HCT116 (cell line): ENCODE measurements around the gene OSBPL8.

Source experiments
- EGR1 ChIP-seq: IDR thresholded peaks from 2 replicates; pipeline ENCODE4 v1.6.1; 2012; ENCODE audit warnings: low read depth
- EZH2 ChIP-seq: fragments of 200-600 bp; sonication (generic); IDR thresholded peaks from 2 replicates; pipeline ENCODE4 v1.6.1; 2017; ENCODE audit warnings: antibody characterized with exemption, mixed run types
- EZH2phosphoT487 ChIP-seq: fragments of 200-600 bp; IDR thresholded peaks from 2 replicates; pipeline ENCODE4 v1.6.1; 2018; ENCODE audit warnings: antibody characterized with exemption, borderline replicate concordance
- POLR2A ChIP-seq: IDR thresholded peaks from 2 replicates; pipeline ENCODE4 v1.7.0; 2011; ENCODE audit warnings: borderline replicate concordance; ENCODE audit not compliant: insufficient read depth, insufficient read length; ENCODE audit errors: extremely low read depth
- POLR2AphosphoS5 ChIP-seq: IDR thresholded peaks from 2 replicates; pipeline ENCODE4 v1.6.1; 2011; ENCODE audit warnings: mild to moderate bottlenecking, low read depth, low read length, moderate library complexity
- RAD21 ChIP-seq: IDR thresholded peaks from 2 replicates; pipeline ENCODE4 v1.6.1; 2012; ENCODE audit warnings: low read depth, mild to moderate bottlenecking
- SIN3A ChIP-seq: IDR thresholded peaks from 2 replicates; pipeline ENCODE4 v1.6.1; 2012; ENCODE audit warnings: low read depth
- SP1 ChIP-seq: IDR thresholded peaks from 2 replicates; pipeline ENCODE4 v1.6.1; 2012; ENCODE audit warnings: low read depth
- TF ChIP-seq, protein P1 (sequence below), 3 experiments: fragments of 200-600 bp in 1 of 3; sonication (generic) in 1 of 3; IDR thresholded peaks in 2 of 3; conservative IDR thresholded peaks in 1 of 3; 2 replicates each; pipeline ENCODE4 v1.5.1; 2012 to 2017; ENCODE audit warnings: low read depth in 2 of 3, low read length in 2 of 3, antibody characterized with exemption in 1 of 3, borderline replicate concordance in 1 of 3, control low read depth in 1 of 3, mild to moderate bottlenecking in 1 of 3, mixed read lengths in 1 of 3, mixed run types in 1 of 3, moderate library complexity in 1 of 3; ENCODE audit not compliant: insufficient read depth in 1 of 3
- TF ChIP-seq, protein P2 (sequence below): IDR thresholded peaks from 2 replicates; pipeline ENCODE4 v1.6.1; 2012
- TF ChIP-seq, protein P3 (sequence below): IDR thresholded peaks from 2 replicates; pipeline ENCODE4 v1.6.1; 2012; ENCODE audit warnings: low read depth

DNA sequence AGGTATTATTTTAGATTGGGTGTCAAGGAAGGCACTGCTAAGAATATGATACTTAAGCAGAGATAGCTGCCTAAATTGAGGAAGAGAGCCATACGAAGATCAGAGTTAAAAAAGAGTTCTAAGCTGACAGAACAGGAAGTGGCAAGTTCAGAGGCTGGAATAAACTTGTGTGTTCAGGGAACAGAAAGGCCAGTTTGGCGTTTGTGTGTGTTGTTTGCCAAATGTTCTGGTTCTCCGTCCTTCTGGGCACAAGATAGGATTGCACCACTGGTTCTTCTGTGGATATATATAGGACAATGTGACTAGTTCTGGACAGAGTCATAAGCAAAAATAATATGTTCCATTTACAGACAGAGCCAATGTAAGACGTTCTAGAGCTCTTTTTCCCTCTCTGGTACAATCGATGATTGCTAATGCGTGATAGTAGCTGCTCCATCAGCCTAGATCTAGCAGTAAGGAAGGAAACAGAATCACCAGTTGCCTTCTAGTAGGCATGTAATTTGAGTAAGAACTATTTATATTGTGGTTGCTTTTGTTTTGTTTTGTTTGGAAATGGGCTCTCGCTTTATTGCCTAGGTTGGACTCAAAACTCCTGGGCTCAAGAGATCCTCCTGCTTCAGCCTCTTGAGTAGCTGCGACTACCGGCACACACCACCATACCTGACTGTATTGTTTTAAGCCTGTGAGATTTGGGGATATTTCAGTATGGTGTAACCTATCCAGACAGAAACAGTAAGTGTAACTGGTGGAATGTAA is 218.7 kb downstream of the OSBPL8 start:
- TF ChIP-seq, protein P1, sequence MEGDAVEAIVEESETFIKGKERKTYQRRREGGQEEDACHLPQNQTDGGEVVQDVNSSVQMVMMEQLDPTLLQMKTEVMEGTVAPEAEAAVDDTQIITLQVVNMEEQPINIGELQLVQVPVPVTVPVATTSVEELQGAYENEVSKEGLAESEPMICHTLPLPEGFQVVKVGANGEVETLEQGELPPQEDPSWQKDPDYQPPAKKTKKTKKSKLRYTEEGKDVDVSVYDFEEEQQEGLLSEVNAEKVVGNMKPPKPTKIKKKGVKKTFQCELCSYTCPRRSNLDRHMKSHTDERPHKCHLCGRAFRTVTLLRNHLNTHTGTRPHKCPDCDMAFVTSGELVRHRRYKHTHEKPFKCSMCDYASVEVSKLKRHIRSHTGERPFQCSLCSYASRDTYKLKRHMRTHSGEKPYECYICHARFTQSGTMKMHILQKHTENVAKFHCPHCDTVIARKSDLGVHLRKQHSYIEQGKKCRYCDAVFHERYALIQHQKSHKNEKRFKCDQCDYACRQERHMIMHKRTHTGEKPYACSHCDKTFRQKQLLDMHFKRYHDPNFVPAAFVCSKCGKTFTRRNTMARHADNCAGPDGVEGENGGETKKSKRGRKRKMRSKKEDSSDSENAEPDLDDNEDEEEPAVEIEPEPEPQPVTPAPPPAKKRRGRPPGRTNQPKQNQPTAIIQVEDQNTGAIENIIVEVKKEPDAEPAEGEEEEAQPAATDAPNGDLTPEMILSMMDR (IDR thresholded peaks at IDR 0.05 in 2 of 3, conservative IDR thresholded peaks at IDR 0.05 in 1 of 3; ENCODE audit: borderline replicate concordance in 1 of 3, insufficient read depth in 1 of 3, low read depth in 2 of 3, low read length in 2 of 3): no peak
- TF ChIP-seq, protein P2, sequence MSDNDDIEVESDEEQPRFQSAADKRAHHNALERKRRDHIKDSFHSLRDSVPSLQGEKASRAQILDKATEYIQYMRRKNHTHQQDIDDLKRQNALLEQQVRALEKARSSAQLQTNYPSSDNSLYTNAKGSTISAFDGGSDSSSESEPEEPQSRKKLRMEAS: no peak
- TF ChIP-seq EZH2phosphoT487 (no peak), EGR1 (no peak), RAD21 (no peak), EZH2 (no peak), POLR2A (no peak), SIN3A (no peak), SP1 (no peak), POLR2AphosphoS5 (no peak)
- TF ChIP-seq, protein P3, sequence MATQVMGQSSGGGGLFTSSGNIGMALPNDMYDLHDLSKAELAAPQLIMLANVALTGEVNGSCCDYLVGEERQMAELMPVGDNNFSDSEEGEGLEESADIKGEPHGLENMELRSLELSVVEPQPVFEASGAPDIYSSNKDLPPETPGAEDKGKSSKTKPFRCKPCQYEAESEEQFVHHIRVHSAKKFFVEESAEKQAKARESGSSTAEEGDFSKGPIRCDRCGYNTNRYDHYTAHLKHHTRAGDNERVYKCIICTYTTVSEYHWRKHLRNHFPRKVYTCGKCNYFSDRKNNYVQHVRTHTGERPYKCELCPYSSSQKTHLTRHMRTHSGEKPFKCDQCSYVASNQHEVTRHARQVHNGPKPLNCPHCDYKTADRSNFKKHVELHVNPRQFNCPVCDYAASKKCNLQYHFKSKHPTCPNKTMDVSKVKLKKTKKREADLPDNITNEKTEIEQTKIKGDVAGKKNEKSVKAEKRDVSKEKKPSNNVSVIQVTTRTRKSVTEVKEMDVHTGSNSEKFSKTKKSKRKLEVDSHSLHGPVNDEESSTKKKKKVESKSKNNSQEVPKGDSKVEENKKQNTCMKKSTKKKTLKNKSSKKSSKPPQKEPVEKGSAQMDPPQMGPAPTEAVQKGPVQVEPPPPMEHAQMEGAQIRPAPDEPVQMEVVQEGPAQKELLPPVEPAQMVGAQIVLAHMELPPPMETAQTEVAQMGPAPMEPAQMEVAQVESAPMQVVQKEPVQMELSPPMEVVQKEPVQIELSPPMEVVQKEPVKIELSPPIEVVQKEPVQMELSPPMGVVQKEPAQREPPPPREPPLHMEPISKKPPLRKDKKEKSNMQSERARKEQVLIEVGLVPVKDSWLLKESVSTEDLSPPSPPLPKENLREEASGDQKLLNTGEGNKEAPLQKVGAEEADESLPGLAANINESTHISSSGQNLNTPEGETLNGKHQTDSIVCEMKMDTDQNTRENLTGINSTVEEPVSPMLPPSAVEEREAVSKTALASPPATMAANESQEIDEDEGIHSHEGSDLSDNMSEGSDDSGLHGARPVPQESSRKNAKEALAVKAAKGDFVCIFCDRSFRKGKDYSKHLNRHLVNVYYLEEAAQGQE: no peak
